ENCODE data around the gene MOB3A.
A peak's percentile ranks its signal among the peaks of the same experiment; 100 is the strongest.
"Not testable (repeated sequence)": the region's sequence is repeated elsewhere in the genome, so short reads cannot be mapped to it uniquely, and the experiment has no call there.

MOB3A gene

GRCh38 chr19:2096034-2096479, at the start of gene MOB3A:
TSS of gene MOB3A (minus strand) at chr19:2096326. CDS start at chr19:2078560, 17,766 bp downstream.
- DNase-seq: peak; percentile 89

GRCh38 chr19:2145831-2146241, 49.7 kb upstream of the MOB3A start:
- no peak for DNase-seq

- DNase-seq: no peak
These were observed 48.1 kb upstream of the MOB3A start for GRCh38 chr19:2144190-2144589.

- no peak for DNase-seq
These were observed 46.2 kb upstream of the MOB3A start for GRCh38 chr19:2142173-2142829.

- DNase-seq: peak; percentile 17
These were observed 44.0 kb upstream of the MOB3A start for GRCh38 chr19:2140138-2140569.

GRCh38 chr19:2139385-2140137, 43.4 kb upstream of the MOB3A start:
- DNase-seq: peak; percentile 15

- DNase-seq: no peak
These were observed 42.1 kb upstream of the MOB3A start for GRCh38 chr19:2138061-2138728.

- DNase-seq: no peak
These were observed 40.7 kb upstream of the MOB3A start for GRCh38 chr19:2136796-2137195.

GRCh38 chr19:2135474-2136402, 39.6 kb upstream of the MOB3A start:
- DNase-seq: no peak

GRCh38 chr19:2132731-2133490, 36.8 kb upstream of the MOB3A start:
- no peak for DNase-seq

GRCh38 chr19:2132191-2132590, 36.1 kb upstream of the MOB3A start:
- DNase-seq: no peak

- DNase-seq: not testable (repeated sequence)
These were observed 35.2 kb upstream of the MOB3A start for GRCh38 chr19:2131012-2131975.

- no peak for DNase-seq
These were observed 34.0 kb upstream of the MOB3A start for GRCh38 chr19:2129892-2130770.

GRCh38 chr19:2129486-2129885, 33.4 kb upstream of the MOB3A start:
- DNase-seq: no peak

- DNase-seq: no peak
These were observed 32.9 kb upstream of the MOB3A start for GRCh38 chr19:2129022-2129421.

- DNase-seq: not testable (repeated sequence)
These were observed 32.1 kb upstream of the MOB3A start for GRCh38 chr19:2128252-2128651.

- DNase-seq: no peak
These were observed 31.6 kb upstream of the MOB3A start for GRCh38 chr19:2127758-2128157.

- no peak for DNase-seq
These were observed 30.9 kb upstream of the MOB3A start for GRCh38 chr19:2126879-2127518.

All from NCI-H2171 treated with DMSO at 0.1 percent for 48 hours (cell line).